ENCODE results near the gene PSMD3.
"Not testable (repeated sequence)": the region's sequence is repeated elsewhere in the genome, so short reads cannot be mapped to it uniquely, and the experiment has no call there.

PSMD3 gene

GRCh38 chr17:39980351-39981206, at the start of gene PSMD3:
PSMD3 (plus strand) TSS chr17:39980807; CDS start chr17:39980971, 164 bp downstream.
- peak within 1 kb of the TSS; percentile 86 for H3K4me3 Mint-ChIP-seq
- no peaks in the 10 kb centered on the region for H3K9me3 Mint-ChIP-seq
- H3K36me3 Mint-ChIP-seq = peaks cover 18% of the 10 kb centered on the region
- H3K4me1 Mint-ChIP-seq = peaks cover 33% of the 10 kb centered on the region
- peaks cover 32% of the 10 kb centered on the region for H3K27me3 Mint-ChIP-seq
- H3K27ac Mint-ChIP-seq = peak within 1 kb of the TSS; percentile 93
- DNase-seq = peak; percentile 99
- CTCF ChIA-PET = interaction anchor here (0.7 to 4.0 kb wide), 20 partner anchors 10 to 359 kb away, joined by 3 to 53 read pairs (median 3); partner anchors contain the start of genes CSF3, MIEN1, NR1D1 and ORMDL3

- Mint-ChIP-seq H3K36me3 (no peaks in the 10 kb centered on the region), H3K27ac (no peak overlapping the region), H3K27me3 (peaks cover 36% of the 10 kb centered on the region), H3K4me3 (no peak overlapping the region), H3K4me1 (peaks cover 8% of the 10 kb centered on the region), H3K9me3 (no peaks in the 10 kb centered on the region)
- CTCF ChIA-PET = no interaction called here
- DNase-seq = no peak
Observed at GRCh38 chr17:39933912-39934311, 46.7 kb upstream of the PSMD3 start.

- Mint-ChIP-seq H3K4me3 (no peak overlapping the region), H3K27me3 (peaks cover 36% of the 10 kb centered on the region), H3K27ac (no peak overlapping the region), H3K9me3 (no peaks in the 10 kb centered on the region), H3K4me1 (peaks cover 9% of the 10 kb centered on the region), H3K36me3 (no peaks in the 10 kb centered on the region)
- DNase-seq = no peak
- CTCF ChIA-PET = no interaction called here
Observed at GRCh38 chr17:39934324-39934723, 46.3 kb upstream of the PSMD3 start.

GRCh38 chr17:39935909-39936308, 44.7 kb upstream of the PSMD3 start:
- Mint-ChIP-seq H3K27me3 (peaks cover 36% of the 10 kb centered on the region), H3K4me1 (peaks cover 18% of the 10 kb centered on the region), H3K36me3 (no peaks in the 10 kb centered on the region), H3K27ac (no peak overlapping the region), H3K4me3 (no peak overlapping the region), H3K9me3 (no peaks in the 10 kb centered on the region)
- DNase-seq = no peak
- CTCF ChIA-PET = no interaction called here

- H3K27ac Mint-ChIP-seq = no peak overlapping the region
- no peaks in the 10 kb centered on the region for H3K9me3 Mint-ChIP-seq
- peaks cover 24% of the 10 kb centered on the region for H3K4me1 Mint-ChIP-seq
- no peak overlapping the region for H3K4me3 Mint-ChIP-seq
- H3K27me3 Mint-ChIP-seq = peaks cover 46% of the 10 kb centered on the region
- H3K36me3 Mint-ChIP-seq = no peaks in the 10 kb centered on the region
- CTCF ChIA-PET = interaction anchor here (2.8 kb wide), 1 partner anchor 42 kb away, joined by 11 read pairs; the partner anchor contains the start of gene PSMD3
- DNase-seq = no peak
Observed at GRCh38 chr17:39937447-39937846, 43.2 kb upstream of the PSMD3 start.

GRCh38 chr17:39938140-39938869, 42.3 kb upstream of the PSMD3 start:
- Mint-ChIP-seq H3K4me3 (no peak overlapping the region), H3K9me3 (no peaks in the 10 kb centered on the region), H3K27ac (no peak overlapping the region), H3K4me1 (peaks cover 24% of the 10 kb centered on the region), H3K27me3 (peaks cover 47% of the 10 kb centered on the region), H3K36me3 (no peaks in the 10 kb centered on the region)
- CTCF ChIA-PET = interaction anchor here (1.2 to 2.8 kb wide), 2 partner anchors 12 to 42 kb away, joined by 3 to 11 read pairs; partner anchors contain the start of gene PSMD3
- no peak for DNase-seq

GRCh38 chr17:39939106-39939505, 41.5 kb upstream of the PSMD3 start:
- H3K27me3 Mint-ChIP-seq = peaks cover 45% of the 10 kb centered on the region

GRCh38 chr17:39939588-39940419, 40.8 kb upstream of the PSMD3 start:
- Mint-ChIP-seq H3K4me1 (peaks cover 24% of the 10 kb centered on the region), H3K27ac (peak overlapping the region; percentile 45), H3K4me3 (no peak overlapping the region), H3K27me3 (peaks cover 41% of the 10 kb centered on the region), H3K9me3 (no peaks in the 10 kb centered on the region), H3K36me3 (no peaks in the 10 kb centered on the region)
- CTCF ChIA-PET = interaction anchor here (1.2 to 2.8 kb wide), 4 partner anchors 14 to 40 kb away, joined by 3 to 11 read pairs (median 8); partner anchors contain the start of gene PSMD3
- peak; percentile 63 for DNase-seq

More at GRCh38 chr17:39939106-39939505, 41.5 kb upstream of the PSMD3 start:
- H3K4me3 Mint-ChIP-seq = no peak overlapping the region
- no peak for DNase-seq
- no peaks in the 10 kb centered on the region for H3K9me3 Mint-ChIP-seq
- CTCF ChIA-PET = interaction anchor here (1.2 to 2.8 kb wide), 3 partner anchors 13 to 41 kb away, joined by 3 to 11 read pairs (median 9); partner anchors contain the start of gene PSMD3
- H3K4me1 Mint-ChIP-seq = peaks cover 24% of the 10 kb centered on the region
- H3K36me3 Mint-ChIP-seq = no peaks in the 10 kb centered on the region
- no peak overlapping the region for H3K27ac Mint-ChIP-seq

GRCh38 chr17:39943702-39944392, 36.8 kb upstream of the PSMD3 start:
- peaks cover 43% of the 10 kb centered on the region for H3K27me3 Mint-ChIP-seq
- CTCF ChIA-PET = no interaction called here
- no peaks in the 10 kb centered on the region for H3K36me3 Mint-ChIP-seq
- no peak for DNase-seq
- H3K9me3 Mint-ChIP-seq = no peaks in the 10 kb centered on the region
- peaks cover 40% of the 10 kb centered on the region for H3K4me1 Mint-ChIP-seq
- H3K4me3 Mint-ChIP-seq = no peak overlapping the region
- H3K27ac Mint-ChIP-seq = no peak overlapping the region

- CTCF ChIA-PET = no interaction called here
- no peak overlapping the region for H3K4me3 Mint-ChIP-seq
- DNase-seq = no peak
- peaks cover 37% of the 10 kb centered on the region for H3K4me1 Mint-ChIP-seq
- no peaks in the 10 kb centered on the region for H3K9me3 Mint-ChIP-seq
- peaks cover 43% of the 10 kb centered on the region for H3K27me3 Mint-ChIP-seq
- H3K27ac Mint-ChIP-seq = no peak overlapping the region
- H3K36me3 Mint-ChIP-seq = no peaks in the 10 kb centered on the region
Observed at GRCh38 chr17:39944393-39944711, 36.3 kb upstream of the PSMD3 start.

- no peak overlapping the region for H3K27ac Mint-ChIP-seq
- CTCF ChIA-PET = interaction anchor here (1.1 to 1.5 kb wide), 2 partner anchors 8 to 11 kb away, joined by 3 to 4 read pairs; no protein-coding TSS in a partner anchor
- no peak overlapping the region for H3K4me3 Mint-ChIP-seq
- H3K9me3 Mint-ChIP-seq = no peaks in the 10 kb centered on the region
- H3K4me1 Mint-ChIP-seq = peaks cover 32% of the 10 kb centered on the region
- no peaks in the 10 kb centered on the region for H3K36me3 Mint-ChIP-seq
- peaks cover 60% of the 10 kb centered on the region for H3K27me3 Mint-ChIP-seq
- no peak for DNase-seq
Observed at GRCh38 chr17:39946551-39947330, 33.9 kb upstream of the PSMD3 start.

- not testable (repeated sequence) for DNase-seq
Observed at GRCh38 chr17:39948489-39948828, 32.1 kb upstream of the PSMD3 start.

GRCh38 chr17:39949028-39949427, 31.6 kb upstream of the PSMD3 start:
- CTCF ChIA-PET = no interaction called here
- Mint-ChIP-seq H3K36me3 (no peaks in the 10 kb centered on the region), H3K9me3 (no peaks in the 10 kb centered on the region), H3K4me1 (peaks cover 46% of the 10 kb centered on the region), H3K4me3 (no peak overlapping the region), H3K27me3 (peaks cover 46% of the 10 kb centered on the region), H3K27ac (no peak overlapping the region)
- no peak for DNase-seq

More at GRCh38 chr17:39948489-39948828, 32.1 kb upstream of the PSMD3 start:
- H3K9me3 Mint-ChIP-seq, H3K36me3 Mint-ChIP-seq, CTCF ChIA-PET, H3K4me3 Mint-ChIP-seq: not testable (repeated sequence)
- Mint-ChIP-seq H3K4me1 (peaks cover 43% of the 10 kb centered on the region), H3K27ac (peak overlapping the region; percentile 42), H3K27me3 (peaks cover 51% of the 10 kb centered on the region)

All from activated naive CD4-positive, alpha-beta T cell treated with anti-CD3 and anti-CD28 coated beads, Interleukin-2, amount 10 ng/mL, durations not matched to agents 7 days and 5 days (primary cell).